ENCODE data around the gene NUP160.
A peak's percentile ranks its signal among the peaks of the same experiment; 100 is the strongest.

Gene NUP160

DNA sequence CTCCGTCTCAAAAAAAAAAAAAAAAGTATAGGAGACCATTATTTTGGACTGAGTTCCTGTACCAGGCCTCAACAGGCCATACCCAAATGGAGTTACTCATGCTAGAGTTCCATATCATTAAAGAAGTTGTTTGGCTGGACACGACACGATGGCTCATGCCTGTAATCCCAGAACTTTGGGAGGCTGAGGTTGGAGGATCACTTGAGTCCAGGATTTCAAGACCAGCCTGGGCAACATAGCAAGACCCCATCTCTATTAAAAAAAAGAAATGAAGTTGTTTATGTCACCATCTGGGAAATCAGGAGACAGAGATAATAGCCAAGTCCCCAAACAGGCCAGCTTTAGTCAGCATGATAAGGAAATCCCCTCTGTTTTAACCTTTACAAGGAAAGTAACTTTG, 74.3 kb downstream of the NUP160 start:
- TF ChIP-seq, protein P1, sequence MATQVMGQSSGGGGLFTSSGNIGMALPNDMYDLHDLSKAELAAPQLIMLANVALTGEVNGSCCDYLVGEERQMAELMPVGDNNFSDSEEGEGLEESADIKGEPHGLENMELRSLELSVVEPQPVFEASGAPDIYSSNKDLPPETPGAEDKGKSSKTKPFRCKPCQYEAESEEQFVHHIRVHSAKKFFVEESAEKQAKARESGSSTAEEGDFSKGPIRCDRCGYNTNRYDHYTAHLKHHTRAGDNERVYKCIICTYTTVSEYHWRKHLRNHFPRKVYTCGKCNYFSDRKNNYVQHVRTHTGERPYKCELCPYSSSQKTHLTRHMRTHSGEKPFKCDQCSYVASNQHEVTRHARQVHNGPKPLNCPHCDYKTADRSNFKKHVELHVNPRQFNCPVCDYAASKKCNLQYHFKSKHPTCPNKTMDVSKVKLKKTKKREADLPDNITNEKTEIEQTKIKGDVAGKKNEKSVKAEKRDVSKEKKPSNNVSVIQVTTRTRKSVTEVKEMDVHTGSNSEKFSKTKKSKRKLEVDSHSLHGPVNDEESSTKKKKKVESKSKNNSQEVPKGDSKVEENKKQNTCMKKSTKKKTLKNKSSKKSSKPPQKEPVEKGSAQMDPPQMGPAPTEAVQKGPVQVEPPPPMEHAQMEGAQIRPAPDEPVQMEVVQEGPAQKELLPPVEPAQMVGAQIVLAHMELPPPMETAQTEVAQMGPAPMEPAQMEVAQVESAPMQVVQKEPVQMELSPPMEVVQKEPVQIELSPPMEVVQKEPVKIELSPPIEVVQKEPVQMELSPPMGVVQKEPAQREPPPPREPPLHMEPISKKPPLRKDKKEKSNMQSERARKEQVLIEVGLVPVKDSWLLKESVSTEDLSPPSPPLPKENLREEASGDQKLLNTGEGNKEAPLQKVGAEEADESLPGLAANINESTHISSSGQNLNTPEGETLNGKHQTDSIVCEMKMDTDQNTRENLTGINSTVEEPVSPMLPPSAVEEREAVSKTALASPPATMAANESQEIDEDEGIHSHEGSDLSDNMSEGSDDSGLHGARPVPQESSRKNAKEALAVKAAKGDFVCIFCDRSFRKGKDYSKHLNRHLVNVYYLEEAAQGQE (IDR thresholded peaks at IDR 0.05; ENCODE audit: low read depth) = no peak
- TF ChIP-seq CREB1 (IDR thresholded peaks at IDR 0.05; ENCODE audit: low read depth) = no peak
- TF ChIP-seq TEAD4 (IDR thresholded peaks at IDR 0.05) = no peak
- TF ChIP-seq CEBPB (IDR thresholded peaks at IDR 0.05) = no peak
- no peak for TF ChIP-seq RAD21 (IDR thresholded peaks at IDR 0.05; ENCODE audit: low read depth)
- no peak for TF ChIP-seq TCF12 (IDR thresholded peaks at IDR 0.05; ENCODE audit: low read depth)
- TF ChIP-seq ZBTB7A (IDR thresholded peaks at IDR 0.05; ENCODE audit: low read depth) = no peak
- TF ChIP-seq NFIC (IDR thresholded peaks at IDR 0.05) = no peak
- TF ChIP-seq, protein P2, sequence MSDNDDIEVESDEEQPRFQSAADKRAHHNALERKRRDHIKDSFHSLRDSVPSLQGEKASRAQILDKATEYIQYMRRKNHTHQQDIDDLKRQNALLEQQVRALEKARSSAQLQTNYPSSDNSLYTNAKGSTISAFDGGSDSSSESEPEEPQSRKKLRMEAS (IDR thresholded peaks at IDR 0.05) = no peak
- no peak for TF ChIP-seq FOXM1 (IDR thresholded peaks at IDR 0.05; ENCODE audit: borderline replicate concordance, low read depth)
- no peak for TF ChIP-seq TAF1 (IDR thresholded peaks at IDR 0.05; ENCODE audit: low read depth)
- TF ChIP-seq, protein P3, sequence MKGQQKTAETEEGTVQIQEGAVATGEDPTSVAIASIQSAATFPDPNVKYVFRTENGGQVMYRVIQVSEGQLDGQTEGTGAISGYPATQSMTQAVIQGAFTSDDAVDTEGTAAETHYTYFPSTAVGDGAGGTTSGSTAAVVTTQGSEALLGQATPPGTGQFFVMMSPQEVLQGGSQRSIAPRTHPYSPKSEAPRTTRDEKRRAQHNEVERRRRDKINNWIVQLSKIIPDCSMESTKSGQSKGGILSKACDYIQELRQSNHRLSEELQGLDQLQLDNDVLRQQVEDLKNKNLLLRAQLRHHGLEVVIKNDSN (IDR thresholded peaks at IDR 0.05) = no peak
- no peak for TF ChIP-seq EP300 (IDR thresholded peaks at IDR 0.05; ENCODE audit: borderline replicate concordance)
- no peak for TF ChIP-seq YY1 (IDR thresholded peaks at IDR 0.05; ENCODE audit: low read depth)
- TF ChIP-seq EGR1 (IDR thresholded peaks at IDR 0.05) = no peak

DNA sequence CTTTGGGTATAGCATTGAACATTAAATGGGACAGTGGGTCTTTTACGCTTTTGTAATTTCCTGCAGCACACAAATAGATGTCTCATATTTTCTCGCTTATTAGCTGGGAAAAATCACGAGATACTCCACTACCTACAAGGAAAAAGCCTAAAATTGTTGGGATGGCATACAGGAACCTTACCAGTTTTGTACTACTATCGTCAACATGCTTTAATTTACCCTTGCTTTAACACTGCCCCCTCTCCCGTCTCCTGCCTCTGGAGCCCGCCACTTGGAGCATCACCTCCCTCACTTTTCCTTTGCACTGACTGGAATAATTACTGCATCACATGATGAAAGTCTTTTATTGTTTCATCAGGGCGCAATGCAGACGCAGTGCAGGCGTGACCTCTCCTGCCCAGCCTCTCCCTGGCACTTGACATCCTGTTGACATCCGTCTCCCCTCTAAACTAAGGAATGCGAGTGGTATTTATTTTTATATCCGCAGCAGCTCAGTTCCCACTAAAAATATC, 80.0 kb downstream of the NUP160 start:
- TF ChIP-seq, protein P2 (IDR thresholded peaks at IDR 0.05) = no peak
- TF ChIP-seq, protein P3 (IDR thresholded peaks at IDR 0.05) = peak; percentile 73

DNA sequence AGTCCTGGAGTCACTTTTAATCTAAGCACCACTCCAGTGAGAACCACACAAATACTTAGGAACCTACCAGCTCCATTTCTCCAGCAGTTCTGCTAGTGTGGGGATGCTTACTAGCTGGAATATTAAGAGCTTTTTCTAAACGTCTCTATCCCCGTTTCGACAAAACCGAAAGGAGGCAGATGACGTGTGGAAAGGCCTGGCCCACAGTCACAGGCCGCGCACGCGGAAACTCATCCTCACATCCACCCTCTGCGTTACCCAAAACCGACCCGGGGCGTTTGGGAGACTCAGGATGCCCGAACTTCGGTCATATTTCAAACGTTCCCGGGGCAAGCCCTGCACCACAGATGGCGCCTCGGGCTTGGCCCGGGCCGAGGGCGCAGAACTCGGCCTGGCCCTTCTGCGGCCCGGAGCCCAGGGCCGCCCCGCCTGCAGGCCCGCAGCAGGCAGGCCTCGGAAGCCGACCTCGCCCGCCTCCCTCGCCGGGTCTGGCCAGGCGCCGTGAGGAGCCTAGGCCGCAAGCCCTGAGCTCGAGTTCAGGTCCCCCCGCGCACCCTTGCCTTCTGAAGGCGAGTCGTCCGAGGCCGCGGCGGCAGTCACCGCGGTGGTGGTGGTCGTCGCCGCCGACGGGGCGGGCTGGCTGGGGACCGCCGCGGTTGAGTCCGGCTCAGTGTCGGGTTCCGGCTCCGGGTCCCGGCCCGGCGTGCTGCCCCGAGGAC, 81.5 kb downstream of the NUP160 start:
- TF ChIP-seq, protein P3 (IDR thresholded peaks at IDR 0.05) = no peak
- TF ChIP-seq, protein P2 (IDR thresholded peaks at IDR 0.05) = peak; percentile 72

DNA sequence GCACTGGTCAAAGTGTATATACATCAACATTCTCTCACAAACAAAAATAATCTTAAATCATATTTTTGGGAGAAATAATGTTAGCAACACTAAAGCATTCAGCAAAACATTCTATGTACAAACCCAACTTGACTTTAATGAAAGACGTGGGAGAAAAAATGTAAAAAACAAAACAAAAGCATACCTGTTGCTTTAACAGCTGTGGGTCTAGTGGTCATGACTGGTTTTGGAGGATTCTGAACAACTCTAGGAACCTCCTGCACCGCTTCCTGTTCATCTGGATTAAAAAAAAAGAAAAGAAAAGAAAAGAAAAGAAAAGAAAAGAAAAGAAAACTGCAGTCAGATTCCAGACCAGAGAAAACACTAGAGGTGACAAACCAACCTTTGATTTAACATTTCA, 83.1 kb downstream of the NUP160 start:
- TF ChIP-seq TCF12 (IDR thresholded peaks at IDR 0.05; ENCODE audit: low read depth) (no peak), CREB1 (IDR thresholded peaks at IDR 0.05; ENCODE audit: low read depth) (no peak), TEAD4 (IDR thresholded peaks at IDR 0.05) (no peak)
- TF ChIP-seq, protein P2 (IDR thresholded peaks at IDR 0.05) = no peak

DNA sequence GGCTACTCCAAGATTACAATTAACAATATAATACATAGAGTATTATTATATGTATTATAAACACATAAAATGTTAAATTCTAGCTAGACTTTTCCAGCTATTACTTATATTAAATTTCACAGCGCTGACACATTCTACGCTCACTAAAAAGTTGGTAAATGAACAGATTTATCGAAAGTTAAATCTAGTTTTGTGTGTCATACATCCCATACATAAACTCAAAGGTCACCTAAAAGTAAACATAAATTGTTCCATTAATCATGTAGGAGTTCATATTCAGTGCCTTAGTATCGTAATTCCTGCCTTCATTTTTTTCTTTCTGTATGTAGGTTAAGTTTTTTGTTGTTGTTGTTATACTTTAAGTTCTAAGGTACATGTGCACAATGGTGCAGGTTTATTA, 91.9 kb downstream of the NUP160 start:
- TF ChIP-seq, protein P2 (IDR thresholded peaks at IDR 0.05) = no peak
- TF ChIP-seq TCF12 (IDR thresholded peaks at IDR 0.05; ENCODE audit: low read depth) (no peak), CEBPB (IDR thresholded peaks at IDR 0.05) (no peak), EGR1 (IDR thresholded peaks at IDR 0.05) (no peak), TAF1 (IDR thresholded peaks at IDR 0.05; ENCODE audit: low read depth) (no peak), TEAD4 (IDR thresholded peaks at IDR 0.05) (no peak), FOXM1 (IDR thresholded peaks at IDR 0.05; ENCODE audit: borderline replicate concordance, low read depth) (no peak), RAD21 (IDR thresholded peaks at IDR 0.05; ENCODE audit: low read depth) (no peak), NFIC (IDR thresholded peaks at IDR 0.05) (no peak), ZBTB7A (IDR thresholded peaks at IDR 0.05; ENCODE audit: low read depth) (no peak), CREB1 (IDR thresholded peaks at IDR 0.05; ENCODE audit: low read depth) (no peak), EP300 (IDR thresholded peaks at IDR 0.05; ENCODE audit: borderline replicate concordance) (no peak)
- TF ChIP-seq, protein P1 (IDR thresholded peaks at IDR 0.05; ENCODE audit: low read depth) = no peak
